Right atrium auricular region (tissue), 2 donors: ENCODE measurements around the gene ATP6V0A1. TPM values are rescaled to one million over a fixed set of nuclear protein-coding genes. Genes with fewer than 3 reads are reported as not detected.

Source experiments
- DNase-seq: peaks from one replicate; pipeline ENCODE4 v3.0.0-alpha.2; 2019; ENCODE audit warnings: low spot score
- H3K27ac ChIP-seq, 2 donors: fragments of 200-600 bp; sonication (generic); 1 replicate in 1 of 2; 2 replicates in 1 of 2; pipeline ENCODE4 v1.5.1; 2016 to 2019
- H3K27me3 ChIP-seq, 2 donors: fragments of 200-600 bp; sonication (generic); one replicate each; pipeline versions ENCODE4 v1.5.1 to v1.6.0; 2017 to 2019
- H3K36me3 ChIP-seq: fragments of 200-600 bp; sonication (generic); one replicate; pipeline ENCODE4 v1.5.1; 2016
- H3K4me1 ChIP-seq, 2 donors: fragments of 200-600 bp; sonication (generic); one replicate each; pipeline versions ENCODE4 v1.5.1 to v1.6.0; 2017 to 2019
- H3K4me3 ChIP-seq, 2 donors: fragments of 200-600 bp; sonication (generic); 1 replicate in 1 of 2; 2 replicates in 1 of 2; pipeline ENCODE4 v1.5.1; 2017 to 2019; ENCODE audit warnings: mild to moderate bottlenecking in 1 of 2, moderate library complexity in 1 of 2
- H3K9me3 ChIP-seq, 2 donors: fragments of 200-600 bp; sonication (generic); one replicate each; pipeline ENCODE4 v1.5.1; 2019
- microRNA-seq, 2 donors: library from miRNA; unstranded; fragments of <30 nt; microRNA quantifications; one replicate each; pipeline ENCODE4, GENCODE V29; 2016 to 2017; ENCODE audit warnings: borderline number of aligned reads in 2 of 2, borderline replicate concordance in 1 of 2
- total RNA-seq, 2 donors: library from RNA; depleted of rRNA; stranded (reverse); fragments of >200 nt; gene quantifications; one replicate each; pipeline ENCODE4 v1.1.0, GENCODE V29; 2016
- TF ChIP-seq, protein P1 (sequence below), 2 donors: fragments of 200-600 bp; sonication (generic); IDR thresholded peaks; one replicate each; pipeline ENCODE4 v1.5.1; 2019; ENCODE audit warnings: antibody characterized with exemption in 2 of 2

ATP6V0A1 gene
- total RNA-seq, 2 donors from 2014 or later, result 38.9 to 67.5 TPM

DNA sequence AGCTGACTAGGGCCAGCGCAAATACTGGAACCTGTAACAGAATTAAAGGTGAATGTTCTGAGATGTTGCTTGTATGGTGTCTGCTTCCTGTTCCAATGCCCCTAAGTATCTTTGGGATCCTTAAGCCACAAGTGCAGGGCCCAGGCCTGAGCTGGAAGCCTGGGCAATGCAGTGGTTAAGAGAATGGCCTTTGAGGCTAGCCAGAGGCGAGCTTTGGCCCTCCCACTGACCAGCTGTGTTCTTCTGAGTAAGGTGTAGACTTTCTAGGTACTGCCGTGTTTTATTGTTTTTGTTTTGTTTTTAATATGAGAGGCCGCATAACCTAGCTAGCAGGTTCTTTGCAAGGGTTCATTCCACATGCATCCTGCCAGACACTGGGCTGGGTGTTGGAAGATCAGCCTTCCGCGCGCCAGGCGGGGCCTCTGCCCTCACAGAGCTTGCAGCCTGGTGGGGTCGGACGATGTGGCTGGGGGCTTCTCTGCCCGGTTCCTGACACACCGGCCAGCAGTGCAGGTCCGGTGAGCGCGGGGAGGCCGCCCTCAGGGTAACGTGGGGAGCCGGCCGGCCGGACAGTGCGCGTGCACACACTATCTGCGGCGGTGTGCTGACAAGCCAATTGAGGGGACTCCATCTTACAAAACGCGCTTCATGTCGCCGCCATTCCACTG is 107.7 kb downstream of the ATP6V0A1 start:
- Histone ChIP-seq H3K27ac (peak overlapping the region; percentile 96 to 98), H3K36me3 (peaks cover 50% of the 10 kb centered on the region), H3K4me1 (peaks cover 0 to 59% of the 10 kb centered on the region in 2 donors), H3K9me3 (no peaks in the 10 kb centered on the region), H3K4me3 (peak overlapping the region; percentile 91 to 95), H3K27me3 (no peaks in the 10 kb centered on the region)
- DNase-seq, result no peak
- TF ChIP-seq, protein P1, sequence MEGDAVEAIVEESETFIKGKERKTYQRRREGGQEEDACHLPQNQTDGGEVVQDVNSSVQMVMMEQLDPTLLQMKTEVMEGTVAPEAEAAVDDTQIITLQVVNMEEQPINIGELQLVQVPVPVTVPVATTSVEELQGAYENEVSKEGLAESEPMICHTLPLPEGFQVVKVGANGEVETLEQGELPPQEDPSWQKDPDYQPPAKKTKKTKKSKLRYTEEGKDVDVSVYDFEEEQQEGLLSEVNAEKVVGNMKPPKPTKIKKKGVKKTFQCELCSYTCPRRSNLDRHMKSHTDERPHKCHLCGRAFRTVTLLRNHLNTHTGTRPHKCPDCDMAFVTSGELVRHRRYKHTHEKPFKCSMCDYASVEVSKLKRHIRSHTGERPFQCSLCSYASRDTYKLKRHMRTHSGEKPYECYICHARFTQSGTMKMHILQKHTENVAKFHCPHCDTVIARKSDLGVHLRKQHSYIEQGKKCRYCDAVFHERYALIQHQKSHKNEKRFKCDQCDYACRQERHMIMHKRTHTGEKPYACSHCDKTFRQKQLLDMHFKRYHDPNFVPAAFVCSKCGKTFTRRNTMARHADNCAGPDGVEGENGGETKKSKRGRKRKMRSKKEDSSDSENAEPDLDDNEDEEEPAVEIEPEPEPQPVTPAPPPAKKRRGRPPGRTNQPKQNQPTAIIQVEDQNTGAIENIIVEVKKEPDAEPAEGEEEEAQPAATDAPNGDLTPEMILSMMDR (IDR thresholded peaks at IDR 0.05), result no peak

DNA sequence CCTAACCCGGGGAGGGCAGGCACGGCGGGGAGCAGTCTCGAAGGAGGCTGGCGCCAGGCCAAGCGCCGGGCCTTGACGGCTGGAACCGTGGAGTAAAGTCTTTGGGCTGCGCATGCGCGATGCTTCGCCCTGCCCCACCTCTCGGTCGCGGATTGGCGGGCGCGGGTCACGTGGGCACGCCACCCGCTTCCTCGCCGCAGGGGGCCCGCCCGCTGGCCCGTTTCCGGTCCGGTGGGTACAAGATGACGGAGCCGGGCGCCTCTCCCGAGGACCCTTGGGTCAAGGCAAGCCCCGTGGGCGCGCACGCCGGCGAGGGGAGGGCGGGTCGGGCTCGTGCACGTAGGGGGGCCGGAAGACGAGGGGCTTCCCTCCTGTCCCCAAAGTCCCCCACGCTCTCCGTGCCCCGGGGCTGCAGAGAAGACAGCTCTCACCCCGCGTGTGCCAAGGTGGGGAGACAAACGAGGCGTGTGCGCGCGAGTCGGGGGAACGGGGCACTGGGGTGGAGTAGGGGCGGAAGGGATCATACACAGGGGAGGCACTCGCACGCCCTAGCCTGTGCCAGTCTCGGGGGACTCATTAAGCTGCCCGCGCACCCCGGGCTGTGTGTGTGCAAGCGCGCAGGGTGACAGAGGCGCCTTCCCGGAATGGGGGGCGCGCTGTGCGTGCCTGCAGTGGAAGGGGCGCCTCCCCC is 108.3 kb downstream of the ATP6V0A1 start, which contains the start of gene MLX:
MLX (plus strand) TSS at position 218 of the 691 bp plus-strand sequence; CDS start at position 243, 25 bp downstream.
- no peaks in the 10 kb centered on the region for H3K27me3 ChIP-seq
- peak; percentile 95 for DNase-seq
- H3K36me3 ChIP-seq, result peaks cover 56% of the 10 kb centered on the region
- H3K9me3 ChIP-seq, result no peaks in the 10 kb centered on the region
- peaks cover 0 to 61% of the 10 kb centered on the region in 2 donors for H3K4me1 ChIP-seq
- H3K27ac ChIP-seq, result peak within 1 kb of the TSS; percentile 96 to 98
- TF ChIP-seq, protein P1 (IDR thresholded peaks at IDR 0.05), result no peak
- peak within 1 kb of the TSS; percentile 91 to 95 for H3K4me3 ChIP-seq

DNA sequence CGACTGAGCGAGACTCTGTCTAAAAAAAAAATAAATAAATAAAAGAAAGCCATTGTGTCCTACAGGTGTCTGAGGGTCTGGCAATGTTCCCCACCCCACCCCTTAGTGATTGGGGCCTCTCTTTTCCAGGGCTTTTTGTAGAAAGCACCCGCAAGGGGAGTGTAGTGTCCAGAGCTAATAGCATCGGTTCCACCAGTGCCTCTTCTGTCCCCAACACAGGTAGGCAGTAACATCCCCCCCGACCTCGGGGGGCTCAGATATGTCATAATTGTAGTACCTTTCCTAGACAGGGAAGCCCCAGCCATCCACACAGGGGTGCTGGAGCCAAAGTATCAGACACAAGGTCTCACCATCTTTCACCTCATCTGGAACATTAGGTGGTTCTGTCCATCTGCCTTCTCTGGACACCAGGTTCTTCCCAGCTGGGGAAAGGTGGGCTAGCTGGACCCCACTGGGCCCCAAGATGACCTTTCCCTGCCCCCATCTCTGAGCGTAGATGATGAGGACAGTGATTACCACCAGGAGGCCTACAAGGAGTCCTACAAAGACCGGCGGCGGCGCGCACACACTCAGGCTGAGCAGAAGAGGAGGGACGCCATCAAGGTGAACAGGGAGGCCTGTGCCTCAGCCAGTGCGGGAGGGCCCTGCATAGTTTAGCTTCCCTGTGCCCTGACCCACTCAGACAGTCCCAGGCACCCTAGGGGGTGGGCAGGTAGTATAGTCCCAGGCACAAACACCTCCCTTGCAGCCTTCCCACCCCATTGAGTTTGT is 109.8 kb downstream of the ATP6V0A1 start:
- H3K4me1 ChIP-seq, result peaks cover 0 to 50% of the 10 kb centered on the region in 2 donors
- TF ChIP-seq, protein P1 (IDR thresholded peaks at IDR 0.05), result no peak

DNA sequence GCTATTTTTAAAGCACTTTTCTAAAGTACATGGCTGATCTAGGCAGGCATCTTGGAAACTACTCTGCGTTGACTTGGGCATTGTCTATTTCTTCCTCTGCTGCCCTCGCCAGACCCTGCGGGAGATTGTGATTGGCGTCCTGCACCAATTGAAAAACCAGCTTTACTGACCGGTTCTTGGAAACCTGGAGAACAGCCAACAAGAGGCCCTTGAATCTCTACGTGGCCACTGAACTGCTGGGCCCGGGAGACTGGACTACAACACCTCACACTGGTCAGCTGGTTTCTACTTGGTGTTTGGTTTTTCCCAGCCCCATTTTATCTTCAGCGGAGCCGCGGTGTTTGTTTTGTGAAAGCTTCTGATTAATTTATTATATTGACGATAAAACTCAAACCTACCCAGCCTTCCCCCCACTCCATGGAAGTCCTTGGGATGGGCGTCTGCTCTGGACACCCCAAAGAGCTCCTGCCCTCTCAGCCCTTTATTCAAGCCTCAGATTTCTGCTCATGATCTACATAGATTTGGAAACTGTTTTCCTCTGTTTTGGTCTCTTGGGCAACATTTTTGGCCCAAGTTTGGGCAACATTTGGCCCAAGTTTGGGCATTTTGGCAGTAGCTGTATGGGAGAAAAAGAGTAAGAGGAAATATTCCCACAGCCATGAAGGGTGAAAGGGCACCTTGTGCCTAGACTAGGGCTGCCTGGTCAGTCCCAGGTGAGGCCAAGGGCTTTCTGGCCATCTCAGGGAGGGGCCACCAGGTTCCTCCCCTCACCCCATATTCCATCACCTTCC is 113.0 kb downstream of the ATP6V0A1 start:
- Histone ChIP-seq H3K36me3 (peaks cover 60% of the 10 kb centered on the region), H3K9me3 (no peaks in the 10 kb centered on the region), H3K27me3 (no peaks in the 10 kb centered on the region), H3K4me1 (peaks cover 0 to 33% of the 10 kb centered on the region in 2 donors), H3K4me3 (no peak overlapping the region), H3K27ac (no peak overlapping the region)
- TF ChIP-seq, protein P1 (IDR thresholded peaks at IDR 0.05), result no peak
- no peak for DNase-seq

More for the DNA sequence above, 109.8 kb downstream of the ATP6V0A1 start:
- Histone ChIP-seq H3K27me3 (no peaks in the 10 kb centered on the region), H3K27ac (peak overlapping the region; percentile 96 to 98), H3K9me3 (no peaks in the 10 kb centered on the region), H3K36me3 (peaks cover 71% of the 10 kb centered on the region), H3K4me3 (no peak overlapping the region)
- no peak for DNase-seq

Small RNA genes within 50 kb of the gene (microRNA-seq; reads per million reads assigned to microRNA genes)
- gene MIR5010, result 6.4 to 9.9 reads per million in 2 donors
- gene MIR548AT, result 0 to 0.71 reads per million in 2 donors

Other genes with a start within 250 kb of the ATP6V0A1 start
- 10 to 100 TPM; 31.4 to 49.1 TPM for gene STAT5B, start 182.5 kb upstream of the ATP6V0A1 start, total RNA-seq
- 10 to 100 TPM; 16.9 to 51.2 TPM for gene STAT5A, start 170.4 kb upstream of the ATP6V0A1 start, total RNA-seq
- gene STAT3, start 70.4 kb upstream of the ATP6V0A1 start, total RNA-seq, result 100 to 1,000 TPM; 105 to 150 TPM
- 100 to 1,000 TPM; 202 to 348 TPM for gene CAVIN1, start 35.6 kb upstream of the ATP6V0A1 start, total RNA-seq
- gene NAGLU, start 77.4 kb downstream of the ATP6V0A1 start, total RNA-seq, result 10 to 100 TPM; 19.6 to 22.1 TPM
- under 1 TPM; 0.39 to 0.78 TPM for gene HSD17B1, start 94.0 kb downstream of the ATP6V0A1 start, total RNA-seq
- gene COASY, start 103.3 kb downstream of the ATP6V0A1 start, total RNA-seq, result 10 to 100 TPM; 18.1 to 19.0 TPM
- gene MLX, start 108.2 kb downstream of the ATP6V0A1 start, total RNA-seq, result 10 to 100 TPM; 40.1 to 63.6 TPM
- gene PSMC3IP, start 118.9 kb downstream of the ATP6V0A1 start, total RNA-seq, result 1 to 10 TPM; 1.2 to 1.6 TPM
- gene RETREG3, start 150.5 kb downstream of the ATP6V0A1 start, total RNA-seq, result 10 to 100 TPM; 30.4 to 31.1 TPM
- 10 to 100 TPM; 28.8 to 55.9 TPM for gene TUBG1, start 150.8 kb downstream of the ATP6V0A1 start, total RNA-seq
- 10 to 100 TPM; 18.2 to 25.7 TPM for gene TUBG2, start 200.4 kb downstream of the ATP6V0A1 start, total RNA-seq
- gene PLEKHH3, start 218.1 kb downstream of the ATP6V0A1 start, total RNA-seq, result 10 to 100 TPM; 14.5 to 26.5 TPM
- gene CCR10, start 223.0 kb downstream of the ATP6V0A1 start, total RNA-seq, result 1 to 10 TPM; 1.3 to 4.4 TPM
- gene CNTNAP1, start 223.7 kb downstream of the ATP6V0A1 start, total RNA-seq, result 1 to 10 TPM in 1 of 2 donors, under 1 TPM in 1; 0.96 to 2.0 TPM